Keratinocyte (primary cell): ENCODE data around the gene GALNS. TPM values are rescaled to one million over a fixed set of nuclear protein-coding genes. Genes with fewer than 3 reads are reported as not detected.

ENCODE experiments used
- DNase-seq: peaks from one replicate; pipeline ENCODE4 v3.0.0-alpha.2; 2011; ENCODE audit warnings: low read depth, missing footprints, low spot score
- FAIRE-seq: peaks from 2 replicates; lab custom pipeline; 2011; peaks lifted over from hg19 to GRCh38; lab: Jason Lieb, UNC
- H2AFZ ChIP-seq: 2 replicates; pipeline ENCODE4 v1.6.0; 2012; ENCODE audit warnings: low read length, control low read depth, inconsistent platforms; ENCODE audit not compliant: control insufficient read depth
- H3K27ac ChIP-seq: 2 replicates; pipeline ENCODE4 v1.5.1; 2011; ENCODE audit warnings: low read length; ENCODE audit not compliant: control insufficient read depth, insufficient read depth
- H3K27me3 ChIP-seq: 3 replicates; pipeline ENCODE4 v1.6.0; 2011; ENCODE audit warnings: low read length; ENCODE audit not compliant: control insufficient read depth, insufficient read depth; ENCODE audit errors: extremely low read depth
- H3K36me3 ChIP-seq, 2 experiments: 2 replicates in 1 of 2; 3 replicates in 1 of 2; pipeline ENCODE4 v1.5.1; 2011; ENCODE audit warnings: low read length in 2 of 2, mild to moderate bottlenecking in 1 of 2; ENCODE audit not compliant: control insufficient read depth in 2 of 2, insufficient read depth in 2 of 2; ENCODE audit errors: extremely low read depth in 1 of 2
- H3K4me1 ChIP-seq: 3 replicates; pipeline ENCODE4 v1.5.1; 2011; ENCODE audit warnings: low read length; ENCODE audit not compliant: control insufficient read depth, insufficient read depth; ENCODE audit errors: extremely low read depth
- H3K4me2 ChIP-seq: 3 replicates; pipeline ENCODE4 v1.6.0; 2011; ENCODE audit warnings: low read depth, low read length; ENCODE audit not compliant: control insufficient read depth, insufficient read depth; ENCODE audit errors: extremely low read depth
- H3K4me3 ChIP-seq, 3 experiments: fragments of 200-600 bp in 1 of 3; sonication (generic) in 1 of 3; 2 replicates in 2 of 3; 3 replicates in 1 of 3; pipeline ENCODE4 v1.5.1; 2011 to 2016; ENCODE audit warnings: low read length in 3 of 3, mild to moderate bottlenecking in 3 of 3, control low read depth in 2 of 3, inconsistent platforms in 1 of 3, low read depth in 1 of 3, mixed read lengths in 1 of 3, mixed run types in 1 of 3, moderate library complexity in 1 of 3; ENCODE audit not compliant: control insufficient read depth in 2 of 3, insufficient read depth in 2 of 3; ENCODE audit errors: extremely low read depth in 1 of 3
- H3K79me2 ChIP-seq: 2 replicates; pipeline ENCODE4 v1.6.0; 2012; ENCODE audit warnings: low read length; ENCODE audit not compliant: control insufficient read depth, insufficient read depth
- H3K9ac ChIP-seq: 3 replicates; pipeline ENCODE4 v1.6.0; 2011; ENCODE audit warnings: low read length; ENCODE audit not compliant: control insufficient read depth, insufficient read depth; ENCODE audit errors: extremely low read depth
- H3K9me1 ChIP-seq: 3 replicates; pipeline ENCODE4 v1.6.0; 2011; ENCODE audit warnings: low read length; ENCODE audit not compliant: control insufficient read depth, insufficient read depth; ENCODE audit errors: extremely low read depth
- H3K9me3 ChIP-seq: 2 replicates; pipeline ENCODE4 v1.5.1; 2012; ENCODE audit warnings: low read depth, low read length; ENCODE audit not compliant: control insufficient read depth
- H4K20me1 ChIP-seq: 3 replicates; pipeline ENCODE4 v1.6.0; 2011; ENCODE audit warnings: low read length; ENCODE audit not compliant: control insufficient read depth, insufficient read depth; ENCODE audit errors: extremely low read depth
- CTCF ChIP-seq, 3 experiments: IDR thresholded peaks in 1 of 3; conservative IDR thresholded peaks in 1 of 3; optimal IDR thresholded peaks in 1 of 3; 2 replicates in 2 of 3; 3 replicates in 1 of 3; pipeline versions ENCODE3 to v1.5.1; 2011; ENCODE audit warnings: low read length in 3 of 3, mild to moderate bottlenecking in 3 of 3, moderate library complexity in 2 of 3, control low read depth in 1 of 3, inconsistent platforms in 1 of 3; ENCODE audit not compliant: insufficient read depth in 2 of 3; ENCODE audit errors: extremely low read depth in 1 of 3
- EZH2 ChIP-seq: IDR thresholded peaks from one replicate; pipeline ENCODE4 v1.6.1; 2012; ENCODE audit warnings: inconsistent platforms, mild to moderate bottlenecking, low read length, moderate library complexity
- dilution Hi-C: fragments of 300-500 bp; cut with MboI; formaldehyde crosslinking; loops from one replicate; pipeline ENCODE4 v1.7.0; 2020; ENCODE audit warnings: low sequenced_read_pairs; ENCODE audit not compliant: extremely low pct_ligation_motif_present
- polyA plus RNA-seq, 5 experiments: library from polyadenylated mRNA; depleted of rRNA in 3 of 5; stranded (reverse) in 3 of 5; stranded (forward) in 1 of 5; unstranded in 1 of 5; fragments of >200 nt; gene quantifications; 1 replicate in 1 of 5; 2 replicates in 3 of 5; 3 replicates in 1 of 5; pipeline versions ENCODE4 v1.2.1 to v1.2.3, GENCODE V29; 2011 to 2012; ENCODE audit warnings: missing spikeins in 2 of 5, low read depth in 1 of 5, low replicate concordance in 1 of 5

Gene GALNS
- polyA plus RNA-seq, 1 donor (not counting 4 experiments of a cell fraction or from before 2014, with no cell fraction given) = 8.3 TPM

- Histone ChIP-seq H3K9me3 (no peaks in the 10 kb centered on the region), H3K79me2 (no peaks in the 10 kb centered on the region), H3K27ac (no peak overlapping the region), H3K4me2 (no peak overlapping the region), H3K9ac (no peak overlapping the region), H3K9me1 (no peaks in the 10 kb centered on the region), H4K20me1 (no peaks in the 10 kb centered on the region), H3K27me3 (no peaks in the 10 kb centered on the region), H3K4me1 (no peaks in the 10 kb centered on the region), H3K36me3 (peaks cover 0 to 10% of the 10 kb centered on the region in 2 experiments), H3K4me3 (no peak overlapping the region), H2AFZ (no peak overlapping the region)
- FAIRE-seq (no peak), DNase-seq (no peak)
- TF ChIP-seq EZH2 (no peak), CTCF (optimal IDR thresholded peaks at IDR 0.05 in 1 of 3, IDR thresholded peaks at IDR 0.05 in 1 of 3, conservative IDR thresholded peaks at IDR 0.05 in 1 of 3; ENCODE audit: extremely low read depth in 1 of 3, insufficient read depth in 2 of 3, low read length in 3 of 3) (peak; percentile 15 to 37 (median 19))
- dilution Hi-C loops = no loop called here
Measured at GRCh38 chr16:88844419-88845036, 12.2 kb downstream of the GALNS start.

GRCh38 chr16:88843256-88843655 is 13.5 kb downstream of the GALNS start:
- FAIRE-seq = no peak
- no peak overlapping the region for H2AFZ ChIP-seq
- dilution Hi-C loops = no loop called here

More at GRCh38 chr16:88843256-88843655, 13.5 kb downstream of the GALNS start:
- Histone ChIP-seq H3K4me1 (no peaks in the 10 kb centered on the region), H3K9ac (no peak overlapping the region), H3K27me3 (no peaks in the 10 kb centered on the region), H3K4me3 (no peak overlapping the region), H3K9me3 (no peaks in the 10 kb centered on the region), H3K36me3 (peaks cover 0 to 14% of the 10 kb centered on the region in 2 experiments), H3K79me2 (no peaks in the 10 kb centered on the region), H4K20me1 (no peaks in the 10 kb centered on the region), H3K27ac (no peak overlapping the region), H3K9me1 (no peaks in the 10 kb centered on the region), H3K4me2 (no peak overlapping the region)
- TF ChIP-seq CTCF (optimal IDR thresholded peaks at IDR 0.05 in 1 of 3, IDR thresholded peaks at IDR 0.05 in 1 of 3, conservative IDR thresholded peaks at IDR 0.05 in 1 of 3; ENCODE audit: extremely low read depth in 1 of 3, insufficient read depth in 2 of 3, low read length in 3 of 3) (no peak), EZH2 (no peak)
- DNase-seq = no peak
